ENCODE data around the gene AGXT.

Gene AGXT

DNA sequence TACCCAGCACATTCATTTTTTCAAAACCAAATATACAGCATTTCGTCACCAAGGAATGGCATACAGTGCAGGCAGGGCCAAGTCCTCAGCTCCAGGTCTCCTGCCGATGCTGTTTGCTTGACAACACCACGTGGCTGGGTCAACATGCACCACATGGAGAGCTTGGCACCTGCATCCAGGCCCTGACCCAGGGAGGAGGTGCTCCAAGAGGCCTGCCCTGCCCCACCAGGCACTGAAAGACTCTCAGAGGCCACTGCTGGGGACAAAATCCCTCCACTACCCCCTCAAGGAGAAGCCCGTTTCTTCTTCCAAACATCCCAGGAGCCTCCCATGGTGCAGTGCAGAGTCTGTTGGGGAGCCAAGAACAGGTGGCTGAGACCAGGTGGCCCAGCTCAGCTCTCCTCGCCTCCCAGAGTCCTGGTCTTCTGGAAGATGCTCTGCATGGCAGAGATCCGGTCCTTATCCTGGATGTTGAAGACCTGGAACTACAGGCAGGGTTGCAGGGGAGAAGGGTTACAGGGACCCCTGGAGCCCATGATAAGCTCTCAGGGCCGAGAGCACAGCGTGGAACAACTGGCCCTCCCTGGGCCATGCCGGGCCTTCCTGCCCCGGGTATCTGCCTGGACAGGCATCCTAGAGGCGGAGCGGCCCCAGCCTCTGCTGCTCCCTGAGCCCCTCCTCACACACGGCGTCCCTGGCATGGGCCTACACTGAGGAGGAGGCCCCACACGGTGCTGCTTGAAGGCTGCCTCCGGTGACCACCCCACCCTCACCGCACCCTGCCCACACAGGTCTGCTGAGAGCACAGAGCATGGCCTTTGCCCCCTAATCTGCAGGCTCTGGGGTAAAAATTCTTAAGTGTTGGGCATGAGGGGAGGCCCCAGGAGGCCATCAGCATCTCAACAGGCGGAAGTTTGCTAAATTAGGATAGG lies 18.3 kb downstream of the AGXT start:
- DNase-seq = no peak

DNA sequence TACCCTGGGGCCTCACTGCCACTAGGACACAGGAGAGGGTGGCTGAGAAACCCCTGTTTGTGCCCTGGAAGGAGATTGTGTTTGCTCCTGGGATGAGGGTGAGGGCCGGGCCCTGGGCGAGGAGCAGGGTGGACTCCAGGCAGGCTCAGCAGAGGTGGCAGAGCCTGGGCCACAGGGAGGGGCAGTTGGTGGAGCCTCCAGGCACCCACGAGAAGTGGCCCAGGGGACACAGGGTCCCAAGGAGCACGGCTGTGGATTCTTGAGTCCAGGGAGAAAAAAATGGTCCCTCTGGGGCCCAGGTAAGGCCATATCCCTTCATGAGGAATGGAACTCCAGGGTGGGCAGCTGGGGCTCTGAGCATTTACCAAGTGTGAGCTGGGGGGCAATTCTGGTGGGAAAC lies 19.0 kb downstream of the AGXT start:
- DNase-seq = no peak

DNA sequence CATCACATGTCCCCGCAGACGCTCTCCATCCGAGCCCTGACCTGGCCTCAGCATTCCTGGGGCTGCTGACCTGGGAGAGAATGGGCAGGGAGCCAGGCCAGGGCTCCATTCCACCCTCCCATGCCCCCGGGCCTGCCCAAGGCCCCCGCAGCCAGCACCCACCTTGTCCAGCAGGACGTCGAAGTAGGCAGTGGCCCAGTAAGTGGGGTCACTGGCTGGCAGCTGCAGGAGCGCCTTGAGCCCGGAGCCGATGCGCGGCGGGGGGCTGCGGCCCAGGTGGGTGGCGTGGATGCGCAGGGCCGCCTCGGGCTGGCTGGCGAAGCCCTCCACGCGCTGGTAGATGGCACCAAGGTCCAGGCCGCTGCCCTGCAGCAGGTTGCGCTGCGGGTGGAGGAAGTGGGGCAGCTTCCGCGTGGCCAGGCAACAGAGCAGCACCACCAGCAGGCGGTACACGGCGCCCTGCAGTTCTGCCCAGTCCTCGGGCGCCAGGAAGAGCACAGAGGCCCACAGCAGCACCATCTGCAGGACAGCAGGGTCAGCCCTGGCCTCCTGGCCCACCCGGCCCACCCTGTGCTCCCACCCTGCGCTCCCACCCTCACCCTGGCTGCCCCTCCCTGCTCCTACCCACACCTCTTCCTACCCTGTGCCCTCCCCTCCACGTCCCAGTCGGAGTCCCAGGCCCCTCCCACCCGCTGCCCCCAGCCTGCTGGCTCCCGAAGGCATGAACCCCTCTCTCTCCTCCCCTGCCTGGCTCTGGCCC lies 19.7 kb downstream of the AGXT start:
- DNase-seq = no peak

DNA sequence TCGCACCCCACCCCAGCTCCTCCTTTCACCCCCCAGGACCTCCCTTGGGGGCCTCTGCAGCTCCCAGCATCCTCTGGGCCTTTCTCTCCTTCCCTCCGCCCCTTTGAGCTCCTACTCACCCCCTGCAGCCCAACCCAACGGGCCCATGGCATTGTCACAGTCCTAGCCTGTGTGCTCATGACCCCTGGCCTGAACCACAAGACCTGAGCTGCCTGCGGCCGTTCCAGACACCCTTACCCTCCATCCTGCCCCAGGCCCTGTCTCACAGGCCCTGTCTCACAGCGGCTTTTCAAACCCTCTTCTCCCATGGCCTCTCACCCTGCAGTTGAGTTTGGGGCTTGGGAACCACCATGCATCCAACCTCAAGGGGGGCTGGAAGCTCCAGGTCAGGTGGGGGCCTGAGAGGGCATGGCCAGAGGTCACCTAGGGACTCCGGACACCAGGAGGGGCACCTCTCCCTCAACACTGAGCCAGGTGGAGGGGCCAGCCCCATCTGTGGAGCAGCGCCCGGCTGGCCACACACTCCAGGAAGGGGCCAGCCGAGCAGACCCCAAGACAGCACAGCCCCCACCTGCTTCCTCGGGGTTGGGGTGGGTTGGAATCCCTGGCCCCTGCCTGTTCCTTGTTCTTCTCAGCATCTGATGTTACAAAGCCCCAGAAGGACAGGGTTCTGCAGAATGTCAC lies 20.4 kb downstream of the AGXT start:
- no peak for DNase-seq

DNA sequence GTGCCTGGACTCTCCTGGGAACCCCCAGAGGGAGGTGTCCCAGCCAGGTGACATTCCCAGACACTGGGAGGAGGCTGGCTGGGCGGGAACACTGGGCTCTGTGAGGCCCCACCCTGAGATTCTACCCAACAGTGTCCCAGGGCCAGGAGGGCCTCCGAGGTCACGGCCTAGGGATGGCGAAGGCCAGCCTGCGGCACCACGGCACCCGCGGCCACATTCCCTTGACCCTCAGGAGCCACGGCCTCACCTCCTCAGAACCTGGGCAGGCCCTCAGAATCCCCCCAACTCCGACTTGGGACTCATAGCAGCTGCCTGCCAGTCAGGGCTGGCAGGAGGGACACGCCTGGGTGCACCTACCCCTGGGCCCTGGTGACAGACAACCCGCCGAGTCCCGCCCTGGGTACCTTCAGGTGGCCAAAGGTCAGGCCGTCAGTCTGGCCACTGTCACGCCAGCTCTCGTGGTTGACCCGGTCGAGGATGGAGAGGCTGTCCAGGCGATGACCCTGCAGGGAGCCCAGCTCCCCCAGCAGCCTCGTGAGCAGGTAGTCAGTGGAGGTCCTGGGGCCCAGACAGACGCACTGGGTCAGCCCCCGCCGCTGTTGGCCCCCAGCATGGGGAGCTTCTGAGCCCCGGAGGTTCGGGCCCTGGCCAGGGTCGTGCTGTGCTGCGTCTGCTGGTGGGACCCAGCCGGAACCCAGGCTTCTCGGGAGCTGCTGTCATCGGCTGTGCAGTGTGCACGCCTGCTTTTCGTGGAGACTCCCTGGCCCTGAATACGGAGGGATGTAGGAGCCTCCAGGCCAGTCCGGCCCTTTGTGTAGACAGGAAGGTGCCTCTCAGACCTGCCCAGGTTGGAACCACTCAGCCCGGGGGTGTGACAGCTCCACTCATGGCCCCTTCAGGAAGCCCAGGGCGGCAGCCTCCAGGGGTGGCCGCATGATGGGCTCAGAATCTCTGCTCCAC lies 21.3 kb downstream of the AGXT start:
- DNase-seq = no peak

DNA sequence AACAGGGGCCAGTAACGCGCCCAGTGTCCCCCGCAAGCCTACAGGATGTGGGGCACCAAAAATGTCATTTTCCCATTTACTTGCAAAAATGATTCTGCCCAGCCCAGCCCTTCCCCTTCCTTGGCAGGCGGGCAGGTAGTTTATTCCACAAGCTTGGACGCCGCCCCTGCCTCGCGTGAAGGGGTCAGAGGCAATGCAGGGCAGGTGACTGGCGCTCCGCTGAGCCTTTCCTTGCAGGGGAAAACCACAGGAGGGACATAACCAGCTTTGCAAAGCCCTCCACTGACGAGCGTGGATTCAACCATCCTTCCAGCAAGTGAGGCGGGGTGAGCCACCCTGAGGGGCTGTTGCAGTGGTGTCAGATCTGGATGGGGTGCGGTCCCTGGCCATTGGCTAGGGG lies 22.1 kb downstream of the AGXT start:
- DNase-seq = no peak

DNA sequence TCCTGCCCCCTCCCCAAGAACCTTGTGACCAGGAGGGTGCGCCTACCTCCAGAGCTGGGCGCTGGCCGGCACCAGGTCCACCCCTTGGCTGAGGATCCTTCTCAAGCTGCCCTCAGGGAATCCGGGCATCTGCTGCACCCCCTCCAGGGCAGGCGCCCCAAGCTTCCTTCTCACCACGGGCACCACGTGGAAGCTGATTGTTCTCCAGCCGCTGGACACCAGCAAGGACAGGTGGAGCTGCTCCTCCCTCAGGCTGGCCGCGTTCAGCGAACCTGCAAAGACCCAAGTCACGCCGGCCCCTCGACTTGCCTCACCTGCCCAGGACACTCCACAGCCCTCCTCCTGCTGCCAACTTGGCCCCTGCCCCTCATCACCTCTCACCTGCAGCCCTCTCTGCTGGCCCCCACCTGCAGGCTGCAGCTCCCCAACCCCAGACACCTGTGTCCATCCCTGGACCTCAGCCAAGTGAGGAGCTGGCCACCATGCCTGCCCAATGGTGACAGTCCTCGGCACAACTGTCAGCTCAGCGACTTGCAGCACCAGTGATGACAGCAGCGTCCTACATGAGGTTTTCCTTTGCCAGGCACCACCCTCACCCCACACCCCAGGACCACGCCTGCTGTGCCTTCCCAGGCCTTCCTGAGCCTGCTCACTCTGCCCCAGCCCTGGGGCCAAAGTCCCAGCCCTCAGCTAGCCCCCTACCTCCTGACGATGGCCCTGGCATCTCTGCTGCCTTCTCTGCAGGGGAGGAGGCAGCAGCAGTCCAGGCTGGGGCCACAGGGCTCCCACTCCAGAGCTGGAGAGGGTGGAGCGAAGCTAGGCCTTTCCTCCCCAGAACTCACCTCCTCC lies 23.1 kb downstream of the AGXT start:
- no peak for DNase-seq

DNA sequence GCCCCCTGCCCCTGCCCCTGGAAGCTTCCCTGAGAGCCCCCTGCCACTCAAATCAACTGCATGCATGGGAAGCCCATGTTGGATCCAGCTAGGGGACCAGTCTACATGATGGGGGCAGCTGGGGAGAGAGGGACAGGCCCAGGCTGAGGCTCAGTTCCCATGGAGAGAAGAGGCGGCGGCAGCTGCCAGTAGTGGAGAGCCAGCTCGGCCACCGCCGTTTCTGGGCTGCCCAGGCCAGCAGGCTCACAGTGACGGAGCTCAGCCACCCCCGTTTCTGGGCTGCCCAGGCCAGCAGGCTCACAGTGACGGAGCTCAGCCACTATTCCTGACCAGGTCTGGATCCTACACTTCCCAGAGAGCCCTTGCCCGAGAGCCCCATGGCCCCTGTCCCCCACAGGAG lies 23.7 kb downstream of the AGXT start:
- DNase-seq = no peak

DNA sequence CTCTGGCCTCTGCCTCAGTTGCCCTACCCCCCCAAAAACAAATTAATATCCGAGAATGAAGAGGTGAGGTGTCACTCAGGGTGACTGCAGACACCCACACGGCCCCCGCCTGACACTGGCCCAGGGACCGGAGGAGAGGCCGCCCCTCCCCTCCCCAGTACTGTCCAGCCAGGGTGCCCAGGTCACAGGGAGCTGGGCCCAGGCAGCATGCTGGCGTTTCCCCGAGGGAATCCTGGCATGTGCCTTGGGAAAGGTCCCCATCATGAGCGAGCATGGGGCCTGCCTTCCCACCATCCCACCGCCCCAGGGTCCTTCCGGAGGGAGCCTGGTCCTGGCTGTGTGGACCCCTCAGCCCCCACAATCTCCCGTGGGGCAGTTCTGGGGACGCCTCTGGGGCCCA lies 24.3 kb downstream of the AGXT start:
- no peak for DNase-seq

DNA sequence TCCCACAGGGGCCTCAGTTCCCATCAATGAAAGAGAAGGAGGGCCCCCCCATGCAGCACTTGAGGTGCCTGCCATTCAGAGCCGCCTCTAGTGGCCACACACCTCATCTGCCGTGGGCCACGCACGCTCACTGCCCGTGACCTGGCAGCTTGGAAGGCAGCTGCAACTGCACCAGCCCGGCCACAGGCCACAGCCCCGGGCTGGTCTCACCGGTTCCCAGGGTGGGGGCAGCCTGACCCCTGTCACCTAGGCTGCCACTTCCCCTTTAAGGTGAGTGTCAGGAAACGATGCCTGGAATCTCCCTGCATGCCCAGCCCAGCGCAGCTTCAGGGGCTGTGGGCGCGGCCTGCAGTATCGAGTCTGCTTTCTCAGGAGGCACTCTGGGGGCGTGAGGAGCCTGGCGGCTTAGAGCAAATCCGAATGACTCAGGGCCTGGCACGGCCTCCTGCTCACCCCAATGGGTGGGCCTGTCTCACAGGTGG lies 24.8 kb downstream of the AGXT start:
- DNase-seq = no peak

DNA sequence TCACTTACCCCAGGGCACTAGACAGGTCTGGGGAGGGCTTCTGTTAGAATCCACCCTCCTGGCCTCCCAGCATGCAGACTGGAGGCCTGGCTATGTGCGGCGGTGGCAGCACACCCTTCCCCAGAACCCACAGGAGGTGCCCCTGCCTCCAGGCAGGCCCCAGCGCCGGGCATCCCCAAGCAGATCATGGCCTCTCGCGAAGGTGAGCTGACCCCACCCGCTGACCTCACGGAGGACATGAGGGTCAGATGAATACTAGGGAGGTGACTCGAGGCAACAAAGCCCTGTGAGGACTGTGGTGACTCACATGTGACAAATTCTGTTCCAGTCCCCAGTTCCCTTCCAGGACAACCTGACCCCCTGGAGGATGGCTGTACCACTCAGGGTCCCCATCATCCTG lies 25.4 kb downstream of the AGXT start:
- no peak for DNase-seq

DNA sequence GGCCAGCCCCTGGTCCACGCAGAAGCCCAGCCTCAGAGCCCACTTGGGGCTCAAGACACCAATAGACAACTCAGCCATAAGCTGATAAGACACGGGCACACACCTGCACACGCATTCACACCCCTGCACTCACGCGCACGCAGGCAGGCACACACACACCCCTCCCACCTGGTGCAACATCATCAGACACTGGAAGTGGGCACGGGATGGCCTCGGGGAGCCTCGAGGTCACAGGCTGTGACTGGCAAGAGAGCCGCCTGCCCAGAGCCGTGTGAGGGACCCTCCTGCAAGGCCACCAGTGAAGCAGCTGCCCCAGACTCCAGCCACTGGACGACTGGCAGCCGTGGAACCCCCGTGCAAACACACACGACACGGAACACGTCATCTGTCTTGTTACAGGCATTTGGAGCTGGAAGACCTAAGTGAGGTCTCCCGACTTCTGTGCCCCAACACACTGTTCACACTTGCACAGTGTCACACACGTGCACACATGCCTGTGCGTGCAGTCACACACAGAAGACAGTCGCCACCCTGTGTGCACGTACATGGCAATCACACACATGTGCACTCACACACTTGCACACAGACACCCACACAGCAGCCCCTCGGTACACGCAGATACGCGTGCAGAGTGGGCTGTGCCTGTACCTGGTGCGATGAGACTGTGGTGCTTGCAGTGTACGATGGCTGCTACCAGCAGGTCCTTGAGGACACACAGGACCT lies 26.4 kb downstream of the AGXT start:
- DNase-seq = no peak

DNA sequence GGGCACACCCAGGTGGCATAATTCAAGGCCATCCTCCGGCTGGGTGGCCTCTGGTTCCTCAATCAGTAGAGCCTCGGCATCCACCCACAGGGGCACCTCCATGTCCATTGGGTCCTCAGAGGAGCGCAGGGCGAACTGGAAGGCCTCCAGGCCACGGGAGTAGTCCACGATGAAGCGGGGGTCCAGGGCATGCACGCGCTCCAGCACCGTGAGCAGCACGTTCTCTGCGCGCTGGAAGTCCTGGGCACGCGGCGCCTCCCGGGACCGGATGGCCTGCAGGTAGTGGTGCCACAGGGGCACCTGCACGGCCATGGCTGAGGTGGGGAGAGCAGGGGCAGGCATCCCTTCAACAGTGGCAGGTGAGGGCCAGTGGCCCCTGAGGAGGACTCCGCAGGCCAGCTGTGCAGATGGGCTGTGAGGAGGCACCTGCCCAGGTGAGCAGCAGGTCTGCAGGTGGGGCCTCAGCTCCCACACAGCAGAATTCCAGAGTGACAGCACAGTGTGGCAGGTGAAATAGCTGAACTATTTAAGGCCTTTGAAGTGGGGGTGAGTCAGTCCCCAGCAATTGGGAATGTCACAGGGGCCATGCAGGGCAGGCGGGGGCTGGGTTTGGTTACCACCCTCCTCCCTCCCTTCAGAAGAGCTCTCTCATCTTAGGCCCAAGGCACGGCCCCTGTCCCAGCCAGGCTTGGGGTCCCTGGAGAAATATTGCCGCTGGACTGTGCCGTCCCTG lies 27.2 kb downstream of the AGXT start, which contains the start of gene MAB21L4:
TSS of gene MAB21L4 (minus strand) at position 501 of the 733 bp plus-strand sequence. CDS start at position 342, 159 bp downstream.
- no peak for DNase-seq

DNA sequence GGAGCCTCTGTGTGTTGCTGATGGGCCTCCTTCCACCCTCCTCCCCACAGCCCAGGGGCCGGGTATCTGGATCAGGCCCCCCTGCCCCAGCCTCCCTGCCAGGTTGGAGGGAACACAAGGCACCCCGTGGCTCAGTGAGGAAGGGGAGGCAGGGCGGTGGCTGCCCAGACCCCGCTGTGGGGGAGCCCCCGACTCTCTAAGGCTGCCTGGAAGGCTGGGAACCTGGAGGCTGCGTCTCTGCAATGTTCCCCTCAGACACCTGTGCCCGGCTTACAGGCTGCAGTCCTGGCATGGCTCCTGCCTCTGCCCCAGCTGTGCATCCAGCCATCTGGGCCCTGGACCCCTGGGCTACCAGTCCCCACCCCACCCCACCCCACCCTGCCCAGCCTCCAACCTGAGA lies 27.8 kb downstream of the AGXT start:
- DNase-seq = no peak

DNA sequence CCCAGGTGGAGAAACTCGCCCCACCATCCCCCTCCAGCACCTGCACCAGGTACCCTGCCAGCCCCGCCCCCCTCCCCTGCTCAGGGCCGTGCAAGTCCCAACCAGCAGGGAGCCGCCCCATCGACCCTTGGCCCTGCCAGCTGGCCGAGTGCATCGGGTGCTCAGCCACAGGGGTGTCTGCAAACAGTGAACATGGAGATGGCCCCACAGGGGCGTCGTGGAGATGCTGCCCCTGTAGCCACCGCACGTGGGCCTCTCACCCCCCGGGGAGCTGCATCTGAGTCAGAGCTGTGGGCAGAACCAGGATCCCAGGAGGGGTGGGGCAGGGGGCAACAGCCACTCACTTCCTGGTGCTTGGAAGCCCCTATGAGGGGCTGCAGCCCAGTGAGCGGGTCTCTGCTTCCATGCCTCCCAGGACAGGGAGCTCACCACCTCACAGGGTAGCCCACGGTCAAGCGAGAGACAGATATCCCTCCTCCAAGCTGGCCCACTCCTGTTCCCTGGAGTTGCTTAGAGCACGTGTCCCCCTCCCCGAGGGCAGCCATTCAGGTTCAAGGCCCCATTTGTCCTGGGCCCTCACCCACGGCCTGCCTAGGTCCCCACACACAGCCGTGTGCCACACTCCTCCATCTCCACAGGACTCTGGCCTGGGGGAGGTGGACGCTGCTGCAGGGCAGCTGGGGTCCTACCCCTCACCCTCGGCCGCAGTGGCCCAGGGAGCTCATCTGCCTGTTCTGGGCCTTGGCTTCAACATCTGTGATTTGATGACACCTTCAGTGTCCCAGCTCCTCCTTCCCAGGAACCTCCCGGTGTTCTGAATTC lies 28.5 kb downstream of the AGXT start:
- DNase-seq = no peak

DNA sequence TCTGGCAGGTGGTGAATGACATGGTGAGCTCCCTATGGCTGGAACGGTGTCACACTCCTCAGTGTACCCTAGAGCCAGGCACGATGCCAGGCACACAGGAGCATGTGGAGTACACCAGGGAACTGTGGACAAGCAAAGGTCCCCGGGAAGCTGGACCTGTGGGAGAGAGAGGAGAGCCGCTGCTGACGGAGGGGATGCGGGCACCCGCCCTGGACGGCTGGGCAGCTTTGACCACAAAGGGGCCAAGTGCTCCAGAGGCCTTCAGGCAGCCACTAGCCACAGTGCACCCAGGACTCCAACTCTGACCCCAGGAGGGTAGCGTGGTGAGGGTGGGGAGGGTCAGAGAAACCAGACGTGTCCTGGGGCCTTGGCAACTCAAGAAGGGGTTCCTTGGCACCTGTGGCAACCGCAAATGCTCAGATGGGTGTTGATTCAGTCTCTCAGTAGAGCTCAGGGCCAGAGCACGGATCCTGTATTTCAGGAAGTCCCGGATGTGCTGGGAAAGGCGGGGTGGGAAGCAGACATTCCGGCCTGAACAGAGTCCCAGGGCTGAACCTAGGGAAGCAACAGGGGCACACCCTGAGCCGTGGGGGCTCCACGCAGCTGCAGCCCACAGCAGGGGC lies 29.6 kb downstream of the AGXT start:
- DNase-seq = no peak

DNA sequence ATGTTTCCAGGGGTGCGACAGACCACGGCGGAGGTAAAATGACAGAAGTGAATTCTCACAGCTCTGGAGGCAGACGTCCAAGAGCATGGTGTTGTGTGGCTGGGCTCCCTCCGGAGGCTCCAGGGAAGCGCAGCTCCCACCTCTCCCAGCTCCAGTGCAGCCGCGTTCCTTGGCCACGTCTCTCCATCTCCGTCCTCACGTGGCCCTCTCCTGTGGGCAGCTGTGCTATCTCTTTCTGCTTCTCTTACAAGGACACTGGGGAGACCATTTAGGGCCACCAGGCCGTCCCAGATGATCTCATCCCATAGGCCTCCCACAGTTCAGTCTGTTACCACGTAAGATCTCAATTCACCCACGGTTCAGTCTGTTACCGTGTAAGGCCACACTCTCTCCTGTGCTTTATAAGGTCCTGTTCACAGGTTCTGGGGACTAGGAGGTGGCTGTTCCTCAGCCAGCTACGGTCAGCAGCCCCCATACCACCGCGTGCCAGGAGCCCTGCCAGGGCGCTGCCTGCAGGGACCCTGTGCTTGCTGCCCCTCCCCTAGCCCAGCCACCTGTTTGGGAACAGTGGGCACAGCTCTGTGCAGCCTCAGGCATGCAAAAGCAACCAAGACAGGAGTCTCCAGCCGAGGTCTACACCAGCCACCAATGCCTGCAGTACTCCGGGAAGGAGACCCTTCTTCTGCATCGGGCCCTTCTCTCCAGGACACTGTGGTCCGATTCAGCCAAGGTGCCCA lies 30.3 kb downstream of the AGXT start:
- DNase-seq = no peak

DNA sequence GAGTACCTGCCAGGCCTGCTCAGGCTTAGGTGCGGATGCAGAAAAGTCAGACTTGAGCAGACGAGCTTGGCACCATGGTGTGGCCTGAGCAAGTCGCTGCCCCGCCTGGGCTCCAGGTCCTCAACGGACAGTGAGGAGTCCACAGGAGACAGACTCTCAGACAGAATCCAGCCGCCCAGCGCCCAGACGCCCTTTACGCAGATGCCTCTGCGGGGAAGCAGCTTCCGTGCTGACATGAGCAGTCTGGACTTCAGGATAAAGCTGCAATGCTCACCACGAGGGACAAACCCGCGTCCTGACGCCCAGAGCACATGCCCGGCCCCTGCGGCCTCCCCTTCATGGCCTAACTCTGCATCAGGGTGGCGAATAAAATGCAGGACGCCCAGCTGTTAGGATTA lies 30.8 kb downstream of the AGXT start:
- DNase-seq = no peak

All from NCI-H187 treated with DMSO at 0.1 percent for 48 hours (cell line).